IMR-90 (cell line): ENCODE data around the gene PRELP. TPM values are rescaled to one million over a fixed set of nuclear protein-coding genes. Genes with fewer than 3 reads are reported as not detected.

Source experiments
- ATAC-seq: fragments of 200-7000 bp; cut with Tn5 transposase; 2 replicates; pipeline ENCODE4 v1.9.1; 2020; ENCODE audit warnings: low read depth, mild to moderate bottlenecking, moderate library complexity
- BruUV-seq: library from RNA; stranded (reverse); fragments of 400-500 nt; replicated peaks from 2 replicates; lab custom pipeline; 2021; lab: Mats Ljungman, UMichigan
- CTCF ChIA-PET: fragments of 300-600 bp; formaldehyde crosslinking; extraction: SDS; loops from one replicate; lab custom pipeline; 2021; ENCODE audit warnings: antibody characterized with exemption; lab: Yijun Ruan, JAX
- POLR2A ChIA-PET: fragments of 300-600 bp; sonication (Branson Sonifier 250); formaldehyde crosslinking; loops from one replicate; lab custom pipeline; 2022; ENCODE audit warnings: antibody characterized with exemption; ENCODE audit not compliant: unreplicated experiment; lab: Charles Lee
- DNase-seq: peaks from one replicate; pipeline ENCODE4 v3.0.0; 2013
- H2AFZ ChIP-seq: replicated peaks from 2 replicates; pipeline ENCODE3; 2013; ENCODE audit warnings: low read length, mild to moderate bottlenecking; ENCODE audit not compliant: poor library complexity
- H2AK5ac ChIP-seq: 2 replicates; pipeline ENCODE4 v1.6.1; 2013; ENCODE audit warnings: low read depth, low read length, inconsistent platforms
- H2AK9ac ChIP-seq: replicated peaks from 2 replicates; pipeline ENCODE3; 2013; ENCODE audit warnings: mild to moderate bottlenecking, low read depth, low read length, moderate library complexity; ENCODE audit not compliant: poor library complexity
- H2BK120ac ChIP-seq: 2 replicates; pipeline ENCODE4 v1.6.1; 2013; ENCODE audit warnings: low read depth, low read length, inconsistent platforms
- H2BK15ac ChIP-seq: 3 replicates; pipeline ENCODE4 v1.6.1; 2013; ENCODE audit warnings: low read depth, low read length, inconsistent platforms
- H2BK20ac ChIP-seq: 2 replicates; pipeline ENCODE4 v1.6.1; 2013; ENCODE audit warnings: low read depth, mild to moderate bottlenecking, inconsistent platforms, low read length, moderate library complexity
- H2BK5ac ChIP-seq: 2 replicates; pipeline ENCODE4 v1.6.1; 2013; ENCODE audit warnings: mild to moderate bottlenecking, low read depth, low read length, inconsistent platforms; ENCODE audit not compliant: poor library complexity, severe bottlenecking
- H3K14ac ChIP-seq: replicated peaks from 2 replicates; pipeline ENCODE4 v1.6.1; 2013; ENCODE audit warnings: low read depth, low read length, inconsistent platforms
- H3K18ac ChIP-seq: 2 replicates; pipeline ENCODE4 v1.6.1; 2013; ENCODE audit warnings: low read depth, low read length, control low read depth
- H3K23ac ChIP-seq: 2 replicates; pipeline ENCODE4 v1.6.1; 2013; ENCODE audit warnings: low read depth, low read length, inconsistent platforms
- H3K27ac ChIP-seq: 2 replicates; pipeline ENCODE4 v1.5.1; 2013; ENCODE audit warnings: mild to moderate bottlenecking, control low read depth, low read length; ENCODE audit not compliant: insufficient read depth
- H3K27me3 ChIP-seq: 2 replicates; pipeline ENCODE4 v1.6.1; 2013; ENCODE audit warnings: low read length; ENCODE audit not compliant: control insufficient read depth, insufficient read depth
- H3K36me3 ChIP-seq: 2 replicates; pipeline ENCODE4 v1.6.1; 2013; ENCODE audit warnings: low read length, mixed read lengths; ENCODE audit not compliant: control insufficient read depth, insufficient read depth
- H3K4ac ChIP-seq: 2 replicates; pipeline ENCODE4 v1.6.1; 2013; ENCODE audit warnings: low read depth, low read length, inconsistent platforms
- H3K4me1 ChIP-seq: 2 replicates; pipeline ENCODE4 v1.6.1; 2013; ENCODE audit warnings: low read length, mixed read lengths; ENCODE audit not compliant: control insufficient read depth, insufficient read depth
- H3K4me2 ChIP-seq: 2 replicates; pipeline ENCODE4 v1.6.1; 2013; ENCODE audit warnings: low read depth, mild to moderate bottlenecking, control low read depth, low read length, moderate library complexity
- H3K4me3 ChIP-seq: 2 replicates; pipeline ENCODE4 v1.5.1; 2013; ENCODE audit warnings: low read depth, mild to moderate bottlenecking, control low read depth, low read length, moderate library complexity; ENCODE audit not compliant: insufficient read depth
- H3K56ac ChIP-seq: 2 replicates; pipeline ENCODE4 v1.6.1; 2013; ENCODE audit warnings: low read length, inconsistent platforms; ENCODE audit not compliant: insufficient read depth; ENCODE audit errors: extremely low read depth
- H3K79me1 ChIP-seq, 2 experiments: 2 replicates each; pipeline ENCODE4 v1.6.1; 2013; ENCODE audit warnings: low read length in 2 of 2, inconsistent platforms in 1 of 2, low read depth in 1 of 2
- H3K9ac ChIP-seq: 2 replicates; pipeline ENCODE4 v1.6.1; 2013; ENCODE audit warnings: low read depth, low read length, control low read depth
- H3K9me1 ChIP-seq: 2 replicates; pipeline ENCODE4 v1.6.1; 2013; ENCODE audit warnings: low read length, inconsistent platforms; ENCODE audit not compliant: insufficient read depth
- H3K9me3 ChIP-seq: 2 replicates; pipeline ENCODE4 v1.6.1; 2013; ENCODE audit warnings: low read length; ENCODE audit not compliant: control insufficient read depth, insufficient read depth
- H4K20me1 ChIP-seq: 2 replicates; pipeline ENCODE4 v1.6.1; 2013; ENCODE audit warnings: low read length, inconsistent platforms; ENCODE audit not compliant: insufficient read depth
- H4K5ac ChIP-seq: 2 replicates; pipeline ENCODE4 v1.6.1; 2013; ENCODE audit warnings: mild to moderate bottlenecking, low read depth, low read length, control low read depth
- H4K8ac ChIP-seq, 2 experiments: 2 replicates each; pipeline ENCODE4 v1.6.1; 2013; ENCODE audit warnings: low read depth in 2 of 2, low read length in 2 of 2, control low read depth in 1 of 2, inconsistent platforms in 1 of 2
- H4K91ac ChIP-seq: 2 replicates; pipeline ENCODE4 v1.6.1; 2013; ENCODE audit warnings: low read depth, low read length, inconsistent platforms; ENCODE audit not compliant: insufficient read depth
- BHLHE40 ChIP-seq: fragments of 150-350 bp; IDR thresholded peaks from 2 replicates; pipeline ENCODE4 v1.6.1; 2016; ENCODE audit warnings: mild to moderate bottlenecking, low read depth, low read length
- CHD1 ChIP-seq: IDR thresholded peaks from 2 replicates; pipeline ENCODE4 v1.6.1; 2012; ENCODE audit warnings: low read depth, low read length, improper control_type of control experiment
- ELK1 ChIP-seq: fragments of 150-350 bp; IDR thresholded peaks from 2 replicates; pipeline ENCODE4 v1.6.1; 2016; ENCODE audit warnings: low read depth, mild to moderate bottlenecking, low read length, moderate library complexity, borderline replicate concordance
- FOS ChIP-seq: fragments of 150-350 bp; IDR thresholded peaks from 2 replicates; pipeline ENCODE4 v1.6.1; 2016; ENCODE audit warnings: low read depth, low read length
- MAFK ChIP-seq: IDR thresholded peaks from 2 replicates; pipeline ENCODE4 v1.6.1; 2012; ENCODE audit warnings: low read depth, low read length, improper control_type of control experiment
- MAZ ChIP-seq: IDR thresholded peaks from 2 replicates; pipeline ENCODE4 v1.6.1; 2012; ENCODE audit warnings: low read depth, mild to moderate bottlenecking, low read length, improper control_type of control experiment, moderate library complexity, borderline replicate concordance
- NFE2L2 ChIP-seq: fragments of 150-350 bp; IDR thresholded peaks from 2 replicates; pipeline ENCODE4 v1.6.1; 2016; ENCODE audit warnings: low read depth, mild to moderate bottlenecking, low read length
- POLR2A ChIP-seq: IDR thresholded peaks from 2 replicates; pipeline ENCODE4 v1.6.1; 2012; ENCODE audit warnings: mild to moderate bottlenecking, low read depth, low read length
- RAD21 ChIP-seq: IDR thresholded peaks from 2 replicates; pipeline ENCODE4 v1.6.1; 2012; ENCODE audit warnings: low read length, improper control_type of control experiment
- RCOR1 ChIP-seq: IDR thresholded peaks from 2 replicates; pipeline ENCODE4 v1.6.1; 2012; ENCODE audit warnings: mild to moderate bottlenecking, low read length, improper control_type of control experiment; ENCODE audit not compliant: insufficient replicate concordance
- RFX5 ChIP-seq: IDR thresholded peaks from 2 replicates; pipeline ENCODE4 v1.8.0; 2012; ENCODE audit warnings: low read depth, mild to moderate bottlenecking, low read length, moderate library complexity
- SMC3 ChIP-seq: fragments of 150-350 bp; IDR thresholded peaks from 2 replicates; pipeline ENCODE4 v1.6.1; 2016; ENCODE audit warnings: low read depth, mild to moderate bottlenecking, antibody characterized with exemption, low read length, moderate library complexity
- WGBS, 2 experiments: methylation state at CpG; one replicate each; pipeline versions ENCODE4 v1.1.5 to v1.1.7; 2013; ENCODE audit warnings: missing lambda C conversion rate in 2 of 2; ENCODE audit not compliant: insufficient read length in 1 of 2; ENCODE audit errors: extremely low coverage in 2 of 2; 5-methylcytosine and 5-hydroxymethylcytosine counted together
- dilution Hi-C: fragments of 300-500 bp; cut with HindIII; formaldehyde crosslinking; loops from one replicate; pipeline ENCODE4 v1.14.3; 2018; ENCODE audit warnings: low sequenced_read_pairs; ENCODE audit not compliant: unreplicated experiment
- in situ Hi-C: fragments of 300-500 bp; cut with MboI; formaldehyde crosslinking; loops from 3 replicates; pipeline ENCODE4 v1.14.3; 2019; ENCODE audit warnings: low sequenced_read_pairs, inconsistent platforms, mixed read lengths
- intact Hi-C: fragments of 100-400 bp; cut with micrococcal nuclease; formaldehyde crosslinking; loops from 2 replicates; pipeline ENCODE4 v1.10.0; 2022
- polyA plus RNA-seq, 3 experiments: library from polyadenylated mRNA; depleted of rRNA; stranded (reverse); fragments of >200 nt; gene quantifications; 2 replicates each; pipeline ENCODE4 v1.2.3, GENCODE V29; 2012; ENCODE audit warnings: low replicate concordance in 1 of 3
- total RNA-seq: library from RNA; depleted of rRNA; stranded (reverse); fragments of >200 nt; gene quantifications from 2 replicates; pipeline ENCODE4 v1.2.3, GENCODE V29; 2012

Gene PRELP
- total and polyA plus RNA-seq, 2 of the 4 experiments (the other 2 are of a cell fraction) = 0.56 TPM; not detected in 1

- TF ChIP-seq CHD1 = no peak
- TF ChIP-seq RAD21 = no peak
Measured at GRCh38 chr1:203521074-203521794, 45.6 kb downstream of the PRELP start (continued).

- Histone ChIP-seq H3K36me3 (no peaks in the 10 kb centered on the region), H3K56ac (no peak overlapping the region), H3K27me3 (no peaks in the 10 kb centered on the region), H4K8ac (no peak overlapping the region), H3K23ac (no peak overlapping the region), H2BK5ac (no peak overlapping the region), H2AFZ (no peak overlapping the region), H3K4me2 (no peak overlapping the region), H3K4ac (no peak overlapping the region), H3K79me1 (no peaks in the 10 kb centered on the region), H2AK5ac (peak overlapping the region; percentile 81; the same call in 1 of the 2 replicates), H3K14ac (no peak overlapping the region), H3K9me1 (peaks cover 19% of the 10 kb centered on the region), H3K27ac (no peak overlapping the region), H3K9ac (no peak overlapping the region), H3K9me3 (no peaks in the 10 kb centered on the region), H4K5ac (no peak overlapping the region), H2BK120ac (peak overlapping the region; percentile 0; the same call in 1 of the 2 replicates), H3K18ac (no peak overlapping the region), H4K91ac (no peak overlapping the region; the same call in 1 of the 2 replicates), H2AK9ac (no peak overlapping the region), H4K20me1 (no peaks in the 10 kb centered on the region), H3K4me1 (peaks cover 11% of the 10 kb centered on the region), H2BK20ac (no peak overlapping the region), H2BK15ac (no peak overlapping the region), H3K4me3 (no peak overlapping the region)
- ATAC-seq = no peak
- dilution Hi-C loops = no loop called here
- TF ChIP-seq POLR2A = no peak
- no peak for TF ChIP-seq ELK1
- no peak for TF ChIP-seq BHLHE40
- no peak for TF ChIP-seq SMC3
- no peak for TF ChIP-seq RAD21
- TF ChIP-seq MAFK = no peak
- TF ChIP-seq RCOR1 = no peak
- no peak for TF ChIP-seq FOS
- TF ChIP-seq RFX5 = no peak
- no peak for TF ChIP-seq MAZ
- TF ChIP-seq NFE2L2 = no peak
- TF ChIP-seq CHD1 = no peak
- in situ Hi-C loops = no loop called here
- no peak for DNase-seq
- intact Hi-C loops = no loop called here
- CTCF ChIA-PET = no interaction called here
- POLR2A ChIA-PET = no interaction called here
- 86% methylated on average over 1 of the region's 5 CpGs; no CpG with 5 or more reads in 1 of the 2 experiments for WGBS, 2 experiments
- BruUV-seq = no TSS peak
Measured at GRCh38 chr1:203521812-203522211, 46.2 kb downstream of the PRELP start.
